Heart left ventricle (tissue), 16 donors: Measurements from ENCODE around the gene MXRA7. TPM values are rescaled to one million over a fixed set of nuclear protein-coding genes. Genes with fewer than 3 reads are reported as not detected.
"Not testable (repeated sequence)": the region's sequence is repeated elsewhere in the genome, so short reads cannot be mapped to it uniquely, and the experiment has no call there.

Source experiments
- ATAC-seq, 4 donors: fragments of 200-7000 bp; cut with Tn5 transposase; one replicate each; pipeline ENCODE4 v1.9.1; 2020 to 2022; ENCODE audit warnings: moderate library complexity in 4 of 4, mild to moderate bottlenecking in 3 of 4, moderate number of reproducible peaks in 1 of 4
- DNase-seq, 5 donors: peaks; one replicate each; pipeline ENCODE4 v3.0.0-alpha.2; 2020
- H3K27ac ChIP-seq, 12 donors: fragments of 200-600 bp; sonication (generic) in 4 of 12; one replicate each; pipeline versions ENCODE4 v1.5.0 to v1.8.0; 2016 to 2022; ENCODE audit warnings: mild to moderate bottlenecking in 2 of 12
- H3K27me3 ChIP-seq, 9 donors: fragments of 200-600 bp; sonication (generic) in 2 of 9; one replicate each; pipeline versions ENCODE4 v1.5.1 to v1.8.0; 2016 to 2022; ENCODE audit warnings: mild to moderate bottlenecking in 3 of 9
- H3K36me3 ChIP-seq, 9 donors: fragments of 200-600 bp; sonication (generic) in 2 of 9; one replicate each; pipeline versions ENCODE4 v1.5.0 to v1.8.0; 2018 to 2022; ENCODE audit warnings: mild to moderate bottlenecking in 2 of 9
- H3K4me1 ChIP-seq, 12 donors: fragments of 200-600 bp; sonication (generic) in 4 of 12; one replicate each; pipeline versions ENCODE4 v1.5.0 to v1.8.0; 2016 to 2022; ENCODE audit warnings: mild to moderate bottlenecking in 3 of 12
- H3K4me3 ChIP-seq, 12 donors: fragments of 200-600 bp; sonication (generic) in 4 of 12; one replicate each; pipeline versions ENCODE4 v1.5.0 to v1.8.0; 2017 to 2022; ENCODE audit warnings: mild to moderate bottlenecking in 9 of 12, moderate library complexity in 4 of 12
- H3K9me3 ChIP-seq, 12 donors: fragments of 200-600 bp; sonication (generic) in 4 of 12; one replicate each; pipeline versions ENCODE4 v1.5.0 to v1.8.0; 2016 to 2022; ENCODE audit warnings: mild to moderate bottlenecking in 1 of 12
- CTCF ChIP-seq, 12 donors: fragments of 200-600 bp; sonication (generic) in 4 of 12; IDR thresholded peaks; one replicate each; pipeline versions ENCODE4 v1.5.0 to v1.8.0; 2018 to 2022; ENCODE audit warnings: antibody characterized with exemption in 12 of 12, mild to moderate bottlenecking in 5 of 12
- POLR2A ChIP-seq, 2 donors: fragments of 450-650 bp; IDR thresholded peaks; one replicate each; pipeline ENCODE4 v1.6.1; 2017; ENCODE audit warnings: antibody characterized with exemption in 2 of 2, mild to moderate bottlenecking in 2 of 2, moderate library complexity in 2 of 2
- WGBS, 4 donors: extraction: QIAGEN DNeasy Blood & Tissue Kit in 2 of 4; methylation state at CpG; one replicate each; pipeline versions ENCODE4 v1.1.5 to v1.1.7; 2013 to 2018; 5-methylcytosine and 5-hydroxymethylcytosine counted together
- intact Hi-C, 10 donors: fragments of 100-400 bp; cut with DNase I; formaldehyde crosslinking; loops; one replicate each; pipeline versions ENCODE4 v1.11.1 to v1.14.2; 2022
- polyA plus RNA-seq, 2 donors: library from polyadenylated mRNA; stranded (reverse); fragments of 200-250 nt; gene quantifications; one replicate each; pipeline ENCODE4 v1.2.3, GENCODE V29; 2013
- total RNA-seq, 9 donors: library from RNA; depleted of rRNA in 2 of 9; stranded (reverse); fragments of >200 nt in 2 of 9; fragmentation: NEBNext Ultra II Directional in 3 of 9; extraction: Animal tissue kit (Norgen Biotek cat#: 25700) in 3 of 9; gene quantifications; one replicate each; pipeline versions ENCODE4 v1.1.0 to v1.2.4, GENCODE V29; 2016 to 2023
- donor health status: ischemic (EF 13 %, LVEDD 7.1; RV severe dilation, severe dysfunction).
- donor health status: healthy with polysubstance abuse.
- donor health status: DM: no; HTN: yes; CAD: no.
- donor health status: DM: no; HTN: no; CAD: no.
- donor health status: ischemic (EF 25% LVEDD 6.9; RV normal size, moderate dysfunction).
- donor health status: ischemic (EF 25% LVEDD 5.7; RV mildly dilated, moderate dysfunction).
- donor health status: healthy.
- donor health status: DM: yes; HTN: yes; CAD: no.
- donor health status: ischemic (EF 35%, LVEDD 5.7; RV mildly dilated, moderate dysfunction).
- donor health status: nonischemic (EF 11% LVEDD 7.7; RV severe dilation, severe dysfunction).
- donor health status: DM: yes; HTN: yes; CAD: no.
- donor health status: PGD.
- donor health status: ischemic (EF 29% LVEDD 5.4; RV normal size, mild dysfunction).
- donor health status: nonischemic (EF 23%, LVEDD 6.1; RV moderate dilation, normal function).

Gene MXRA7
- total and polyA plus RNA-seq, 11 donors, result 240 to 539 (median 460) TPM

- peaks cover 0 to 65% (median 58%) of the 10 kb centered on the region in 9 donors for H3K36me3 ChIP-seq
- intact Hi-C loops, result no loop called here
- H3K9me3 ChIP-seq, result no peaks in the 10 kb centered on the region
- DNase-seq (no peak), ATAC-seq (no peak)
- no peaks in the 10 kb centered on the region for H3K27me3 ChIP-seq
- H3K27ac ChIP-seq, result peak overlapping the region in 1 of 12 donors; percentile 29
- H3K4me1 ChIP-seq, result peaks cover 0 to 53% (median 28%) of the 10 kb centered on the region in 12 donors
- H3K4me3 ChIP-seq, result no peak overlapping the region
- no peak for TF ChIP-seq CTCF (IDR thresholded peaks at IDR 0.05)
- no peak for TF ChIP-seq POLR2A (IDR thresholded peaks at IDR 0.05)
Measured at GRCh38 chr17:76742958-76743357, 32.2 kb upstream of the MXRA7 start.

GRCh38 chr17:76740329-76741118 is 29.8 kb upstream of the MXRA7 start:
- Histone ChIP-seq H3K4me1 (peaks cover 0 to 55% (median 26%) of the 10 kb centered on the region in 12 donors), H3K9me3 (no peaks in the 10 kb centered on the region), H3K27me3 (no peaks in the 10 kb centered on the region), H3K4me3 (peak overlapping the region in 8 of 12 donors; percentile 71 to 97 (median 94)), H3K27ac (peak overlapping the region; percentile 67 to 100 (median 99)), H3K36me3 (peaks cover 0 to 55% (median 49%) of the 10 kb centered on the region in 9 donors)
- DNase-seq (peak in 4 of 5 donors; percentile 43 to 69 (median 58)), ATAC-seq (peak; percentile 4 to 25 (median 8))
- TF ChIP-seq POLR2A (IDR thresholded peaks at IDR 0.05), result no peak
- TF ChIP-seq CTCF (IDR thresholded peaks at IDR 0.05), result no peak
- 40 to 46% (median 41%) methylated on average over 5 of the region's 5 CpGs for WGBS, 4 donors
- intact Hi-C loops, result no loop called here

DNA sequence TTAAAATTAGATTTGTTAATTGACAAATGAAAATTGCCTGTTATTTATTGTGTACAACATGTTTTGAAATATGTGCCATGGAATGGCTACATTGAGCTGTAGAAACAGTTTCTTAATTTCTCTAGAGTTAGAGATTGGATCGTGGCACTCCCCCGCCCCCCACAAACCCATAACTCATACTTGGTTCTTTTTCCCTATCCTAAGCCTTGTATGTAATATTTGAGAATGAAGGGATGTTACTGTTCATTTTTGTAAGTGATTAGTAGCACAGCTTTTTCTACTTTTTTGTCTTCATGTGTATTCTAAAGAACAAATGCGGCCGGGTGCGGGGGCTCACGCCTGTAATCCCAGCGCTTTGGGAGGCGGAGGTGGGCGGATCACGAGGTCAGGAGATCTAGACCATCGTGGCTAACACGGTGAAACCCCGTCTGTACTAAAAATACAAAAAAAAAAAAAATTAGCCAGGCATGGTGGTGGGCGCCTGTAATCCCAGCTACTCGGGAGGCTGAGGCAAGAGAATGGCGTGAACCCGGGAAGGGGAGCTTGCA is 28.9 kb upstream of the MXRA7 start:
- not testable (repeated sequence) for DNase-seq, H3K27me3 ChIP-seq, H3K9me3 ChIP-seq, ATAC-seq
- Histone ChIP-seq H3K4me1 (peaks cover 0 to 62% (median 33%) of the 10 kb centered on the region in 12 donors), H3K4me3 (peak overlapping the region in 10 of 12 donors; percentile 71 to 100 (median 94)), H3K27ac (peak overlapping the region; percentile 67 to 100 (median 99)), H3K36me3 (peaks cover 0 to 55% (median 49%) of the 10 kb centered on the region in 9 donors)
- intact Hi-C loops, result loop anchor here in 1 of 10 donors (10.0 kb wide), 1 partner anchor 55 kb away; no protein-coding TSS in a partner anchor
- 71 to 81% (median 78%) methylated on average over 17 of the region's 17 CpGs for WGBS, 4 donors

- DNase-seq (no peak), ATAC-seq (no peak)
- intact Hi-C loops, result loop anchor here in 1 of 10 donors (10.0 kb wide), 1 partner anchor 54 kb away; no protein-coding TSS in a partner anchor
- H3K36me3 ChIP-seq, result peaks cover 0 to 55% (median 49%) of the 10 kb centered on the region in 9 donors
- H3K4me3 ChIP-seq, result peak overlapping the region; percentile 45 to 100 (median 94)
- H3K27ac ChIP-seq, result peak overlapping the region; percentile 97 to 100 (median 99)
- H3K27me3 ChIP-seq, result no peaks in the 10 kb centered on the region
- WGBS, 4 donors, result 1 to 4% (median 4%) methylated on average over 7 of the region's 7 CpGs
- no peaks in the 10 kb centered on the region for H3K9me3 ChIP-seq
- TF ChIP-seq POLR2A (IDR thresholded peaks at IDR 0.05) (no peak), CTCF (IDR thresholded peaks at IDR 0.05) (no peak)
- H3K4me1 ChIP-seq, result peaks cover 2 to 66% (median 40%) of the 10 kb centered on the region in 12 donors
Measured at GRCh38 chr17:76738468-76738850, 27.7 kb upstream of the MXRA7 start.
